Breast epithelium (tissue), 4 donors: ENCODE measurements around the gene NEU3. TPM values are rescaled to one million over a fixed set of nuclear protein-coding genes. Genes with fewer than 3 reads are reported as not detected.
"Not testable (repeated sequence)": the region's sequence is repeated elsewhere in the genome, so short reads cannot be mapped to it uniquely, and the experiment has no call there.

Experiments used
- DNase-seq, 2 donors: peaks; one replicate each; pipeline ENCODE4 v3.0.0-alpha.2; 2019; ENCODE audit warnings: low spot score in 2 of 2
- H3K27ac ChIP-seq, 2 donors: fragments of 200-600 bp; sonication (generic) in 1 of 2; one replicate each; pipeline ENCODE4 v1.5.1; 2016 to 2019; ENCODE audit warnings: mild to moderate bottlenecking in 1 of 2
- H3K27me3 ChIP-seq, 2 donors: fragments of 200-600 bp; sonication (generic) in 1 of 2; one replicate each; pipeline versions ENCODE4 v1.5.1 to v1.6.0; 2017 to 2019; ENCODE audit warnings: control low read depth in 1 of 2, mild to moderate bottlenecking in 1 of 2
- H3K36me3 ChIP-seq: fragments of 200-600 bp; one replicate; pipeline ENCODE4 v1.5.1; 2019
- H3K4me1 ChIP-seq, 2 donors: fragments of 200-600 bp; sonication (generic); one replicate each; pipeline ENCODE4 v1.5.1; 2016 to 2019; ENCODE audit warnings: control low read depth in 1 of 2
- H3K4me3 ChIP-seq, 3 donors: fragments of 200-600 bp; sonication (generic); 1 replicate in 2 of 3; 2 replicates in 1 of 3; pipeline ENCODE4 v1.5.1; 2016 to 2019; ENCODE audit warnings: mild to moderate bottlenecking in 3 of 3, moderate library complexity in 2 of 3
- H3K9me3 ChIP-seq, 2 donors: fragments of 200-600 bp; sonication (generic) in 1 of 2; one replicate each; pipeline ENCODE4 v1.5.1; 2016 to 2019; ENCODE audit warnings: control low read depth in 1 of 2
- POLR2A ChIP-seq: fragments of 450-650 bp; IDR thresholded peaks from one replicate; pipeline ENCODE4 v1.6.1; 2016; ENCODE audit warnings: antibody characterized with exemption, mild to moderate bottlenecking, moderate library complexity
- POLR2AphosphoS5 ChIP-seq, 3 donors: sonication (generic); formaldehyde crosslinking; IDR thresholded peaks; one replicate each; pipeline ENCODE4 v1.6.1; 2017; ENCODE audit warnings: antibody characterized with exemption in 3 of 3
- intact Hi-C: fragments of 100-400 bp; cut with DNase I; formaldehyde crosslinking; loops from one replicate; pipeline ENCODE4 v1.15.1; 2023; ENCODE audit warnings: low total_unique reads
- total RNA-seq, 3 donors: library from RNA; depleted of rRNA; stranded (reverse); fragments of >200 nt; gene quantifications; one replicate each; pipeline ENCODE4 v1.1.0, GENCODE V29; 2016
- TF ChIP-seq, protein P1 (sequence below), 3 donors: fragments of 450-650 bp; IDR thresholded peaks; one replicate each; pipeline ENCODE4 v1.5.1; 2016 to 2017; ENCODE audit warnings: antibody characterized with exemption in 3 of 3, mild to moderate bottlenecking in 3 of 3, moderate library complexity in 3 of 3

Gene NEU3
- total RNA-seq, 3 donors from 2014 or later = 11.8 to 12.8 (median 12.4) TPM

GRCh38 chr11:74952752-74953151 is 36.0 kb upstream of the NEU3 start:
- H3K4me1 ChIP-seq = peaks cover 0 to 7% of the 10 kb centered on the region in 2 donors
- no peaks in the 10 kb centered on the region for H3K9me3 ChIP-seq
- no peak overlapping the region for H3K27ac ChIP-seq
- TF ChIP-seq, protein P1, sequence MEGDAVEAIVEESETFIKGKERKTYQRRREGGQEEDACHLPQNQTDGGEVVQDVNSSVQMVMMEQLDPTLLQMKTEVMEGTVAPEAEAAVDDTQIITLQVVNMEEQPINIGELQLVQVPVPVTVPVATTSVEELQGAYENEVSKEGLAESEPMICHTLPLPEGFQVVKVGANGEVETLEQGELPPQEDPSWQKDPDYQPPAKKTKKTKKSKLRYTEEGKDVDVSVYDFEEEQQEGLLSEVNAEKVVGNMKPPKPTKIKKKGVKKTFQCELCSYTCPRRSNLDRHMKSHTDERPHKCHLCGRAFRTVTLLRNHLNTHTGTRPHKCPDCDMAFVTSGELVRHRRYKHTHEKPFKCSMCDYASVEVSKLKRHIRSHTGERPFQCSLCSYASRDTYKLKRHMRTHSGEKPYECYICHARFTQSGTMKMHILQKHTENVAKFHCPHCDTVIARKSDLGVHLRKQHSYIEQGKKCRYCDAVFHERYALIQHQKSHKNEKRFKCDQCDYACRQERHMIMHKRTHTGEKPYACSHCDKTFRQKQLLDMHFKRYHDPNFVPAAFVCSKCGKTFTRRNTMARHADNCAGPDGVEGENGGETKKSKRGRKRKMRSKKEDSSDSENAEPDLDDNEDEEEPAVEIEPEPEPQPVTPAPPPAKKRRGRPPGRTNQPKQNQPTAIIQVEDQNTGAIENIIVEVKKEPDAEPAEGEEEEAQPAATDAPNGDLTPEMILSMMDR (IDR thresholded peaks at IDR 0.05) = no peak
- TF ChIP-seq POLR2A = no peak
- no peak for TF ChIP-seq POLR2AphosphoS5 (IDR thresholded peaks at IDR 0.05)
- DNase-seq = no peak
- H3K27me3 ChIP-seq = no peaks in the 10 kb centered on the region
- no peak overlapping the region for H3K4me3 ChIP-seq
- intact Hi-C loops = no loop called here
- no peaks in the 10 kb centered on the region for H3K36me3 ChIP-seq

GRCh38 chr11:74953451-74953850 is 35.3 kb upstream of the NEU3 start:
- no peak for DNase-seq

DNA sequence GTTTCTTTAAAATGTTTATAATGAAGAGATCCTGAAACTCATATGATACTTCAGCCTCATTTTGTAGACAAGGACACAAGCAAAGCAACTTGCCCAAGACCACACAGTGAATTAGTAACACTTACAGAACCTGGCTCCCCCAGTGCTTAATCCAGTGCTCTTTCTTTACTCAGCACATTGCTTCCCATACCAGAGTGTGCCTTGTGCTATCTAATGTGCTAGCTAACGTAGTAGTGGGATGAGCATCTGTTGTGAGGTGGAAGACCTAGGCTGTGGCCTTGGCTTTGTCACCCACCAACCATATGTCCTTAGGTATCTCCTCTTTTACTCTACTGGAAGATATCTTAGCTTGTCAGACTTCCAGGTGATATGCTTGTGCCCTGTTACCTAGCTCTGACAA is 34.5 kb upstream of the NEU3 start:
- no peak for DNase-seq
- TF ChIP-seq POLR2AphosphoS5 (IDR thresholded peaks at IDR 0.05) = no peak
- TF ChIP-seq, protein P1 (IDR thresholded peaks at IDR 0.05) = no peak
- TF ChIP-seq POLR2A = no peak
- Histone ChIP-seq H3K4me3 (no peak overlapping the region), H3K27ac (no peak overlapping the region), H3K36me3 (no peaks in the 10 kb centered on the region), H3K4me1 (no peaks in the 10 kb centered on the region), H3K27me3 (no peaks in the 10 kb centered on the region), H3K9me3 (no peaks in the 10 kb centered on the region)
- intact Hi-C loops = no loop called here

More at GRCh38 chr11:74953451-74953850, 35.3 kb upstream of the NEU3 start:
- H3K4me1 ChIP-seq = no peaks in the 10 kb centered on the region
- no peaks in the 10 kb centered on the region for H3K9me3 ChIP-seq
- no peak for TF ChIP-seq POLR2A
- TF ChIP-seq, protein P1 (IDR thresholded peaks at IDR 0.05) = no peak
- no peak for TF ChIP-seq POLR2AphosphoS5 (IDR thresholded peaks at IDR 0.05)
- H3K27ac ChIP-seq = no peak overlapping the region
- no peaks in the 10 kb centered on the region for H3K27me3 ChIP-seq
- H3K4me3 ChIP-seq = no peak overlapping the region
- H3K36me3 ChIP-seq = no peaks in the 10 kb centered on the region
- intact Hi-C loops = no loop called here

- DNase-seq = no peak
- Histone ChIP-seq H3K27me3 (no peaks in the 10 kb centered on the region), H3K36me3 (no peaks in the 10 kb centered on the region), H3K4me3 (no peak overlapping the region), H3K27ac (no peak overlapping the region), H3K9me3 (no peaks in the 10 kb centered on the region), H3K4me1 (no peaks in the 10 kb centered on the region)
- intact Hi-C loops = no loop called here
- TF ChIP-seq, protein P1 (IDR thresholded peaks at IDR 0.05) = no peak
- TF ChIP-seq POLR2A (no peak), POLR2AphosphoS5 (IDR thresholded peaks at IDR 0.05) (no peak)
These were observed 32.2 kb upstream of the NEU3 start for GRCh38 chr11:74956397-74957015.

DNA sequence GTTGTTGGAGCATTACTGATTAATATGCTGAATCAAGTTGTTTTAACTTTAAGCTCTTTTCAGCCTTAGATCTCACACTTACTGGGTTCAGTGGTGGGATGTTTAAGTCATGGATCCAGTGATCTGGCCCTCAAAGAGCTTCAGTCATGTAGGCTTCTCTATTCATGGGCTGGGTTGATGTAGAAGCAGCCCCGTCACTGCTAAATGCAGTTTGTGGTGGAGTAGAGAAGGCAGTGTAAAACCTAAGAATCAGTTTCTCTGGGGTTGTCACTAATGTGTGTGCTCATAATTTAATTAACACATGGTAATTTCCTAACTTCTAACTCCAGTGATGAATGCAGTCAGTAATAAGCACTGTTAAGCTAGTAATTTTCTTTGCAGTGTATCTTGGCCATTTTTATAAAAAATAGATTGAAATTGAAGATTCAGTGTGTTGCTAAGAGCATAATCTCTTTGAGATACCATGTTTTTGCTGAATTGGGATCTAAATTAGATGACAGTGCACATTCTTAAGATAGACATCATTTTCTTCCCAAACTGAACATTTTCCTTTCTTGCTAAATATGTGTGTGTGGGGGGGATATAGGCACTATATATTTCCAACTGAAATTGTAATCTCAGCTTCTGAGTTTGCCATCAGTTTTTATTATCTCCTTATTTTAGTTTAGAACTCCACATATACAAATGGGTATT is 30.6 kb upstream of the NEU3 start:
- H3K27ac ChIP-seq = no peak overlapping the region
- no peak for TF ChIP-seq POLR2A
- no peak for TF ChIP-seq POLR2AphosphoS5 (IDR thresholded peaks at IDR 0.05)
- TF ChIP-seq, protein P1 (IDR thresholded peaks at IDR 0.05) = no peak
- no peaks in the 10 kb centered on the region for H3K9me3 ChIP-seq
- no peaks in the 10 kb centered on the region for H3K27me3 ChIP-seq
- H3K36me3 ChIP-seq = no peaks in the 10 kb centered on the region
- intact Hi-C loops = no loop called here
- H3K4me3 ChIP-seq = no peak overlapping the region
- no peaks in the 10 kb centered on the region for H3K4me1 ChIP-seq
- DNase-seq = no peak

- H3K36me3 ChIP-seq, DNase-seq, H3K9me3 ChIP-seq, H3K27me3 ChIP-seq, intact Hi-C loops, H3K4me1 ChIP-seq, H3K27ac ChIP-seq, H3K4me3 ChIP-seq: not testable (repeated sequence)
These were observed 28.6 kb upstream of the NEU3 start for GRCh38 chr11:74960128-74960527.
